WTC11 (cell line): ENCODE measurements around the gene NCKAP5L.

Source experiments
- IRF2 ChIP-seq: sonication (generic); formaldehyde crosslinking; IDR thresholded peaks from 2 replicates; pipeline ENCODE4 v1.8.0; 2022; ENCODE audit warnings: low read depth, missing genetic modification reagents, borderline replicate concordance
- MYBL2 ChIP-seq: sonication (generic); formaldehyde crosslinking; IDR thresholded peaks from 2 replicates; pipeline ENCODE4 v1.8.1; 2023; ENCODE audit warnings: mild to moderate bottlenecking, moderate library complexity, missing genetic modification reagents
- NFE2L1 ChIP-seq: sonication (generic); formaldehyde crosslinking; IDR thresholded peaks from 2 replicates; pipeline ENCODE4 v1.8.1; 2023; ENCODE audit warnings: missing genetic modification reagents
- NR1H2 ChIP-seq: sonication (generic); formaldehyde crosslinking; IDR thresholded peaks from 2 replicates; pipeline ENCODE4 v1.9.0; 2021; ENCODE audit warnings: mild to moderate bottlenecking, moderate library complexity, missing genetic modification reagents
- ZNF232 ChIP-seq: sonication (generic); formaldehyde crosslinking; IDR thresholded peaks from 2 replicates; pipeline ENCODE4 v1.8.0; 2022; ENCODE audit warnings: mild to moderate bottlenecking, missing genetic modification reagents
- ZNF263 ChIP-seq: sonication (generic); formaldehyde crosslinking; IDR thresholded peaks from 2 replicates; pipeline ENCODE4 v1.8.1; 2022; ENCODE audit warnings: low read depth, mild to moderate bottlenecking, moderate library complexity, missing genetic modification reagents
- ZNF671 ChIP-seq: fragments of 250-450 bp; sonication (Bioruptor Pico); IDR thresholded peaks from 2 replicates; pipeline ENCODE4 v1.8.0; 2021; ENCODE audit warnings: mild to moderate bottlenecking
- TF ChIP-seq, protein P1 (sequence below): fragments of 200-600 bp; IDR thresholded peaks from 2 replicates; pipeline ENCODE4 v1.8.0; 2022; ENCODE audit warnings: antibody characterized with exemption
- TF ChIP-seq, protein P2 (sequence below): sonication (generic); formaldehyde crosslinking; IDR thresholded peaks from 2 replicates; pipeline ENCODE4 v1.8.1; 2022; ENCODE audit warnings: missing genetic modification reagents, borderline replicate concordance
- TF ChIP-seq, protein P3 (sequence below): sonication (generic); formaldehyde crosslinking; conservative IDR thresholded peaks from 2 replicates; pipeline ENCODE4 v1.8.1; 2022; ENCODE audit warnings: mild to moderate bottlenecking, missing genetic modification reagents
- TF ChIP-seq, protein P4 (sequence below): fragments of 250-450 bp; sonication (Bioruptor Pico); IDR thresholded peaks from 2 replicates; pipeline ENCODE4 v1.9.0; 2021; ENCODE audit warnings: mild to moderate bottlenecking, borderline replicate concordance
- TF ChIP-seq, protein P5 (sequence below): sonication (generic); formaldehyde crosslinking; IDR thresholded peaks from 2 replicates; pipeline ENCODE4 v1.8.0; 2022; ENCODE audit warnings: mild to moderate bottlenecking, missing genetic modification reagents
- TF ChIP-seq, protein P6 (sequence below): sonication (generic); formaldehyde crosslinking; IDR thresholded peaks from 2 replicates; pipeline ENCODE4 v1.8.1; 2022; ENCODE audit warnings: mild to moderate bottlenecking, moderate library complexity, missing genetic modification reagents

DNA sequence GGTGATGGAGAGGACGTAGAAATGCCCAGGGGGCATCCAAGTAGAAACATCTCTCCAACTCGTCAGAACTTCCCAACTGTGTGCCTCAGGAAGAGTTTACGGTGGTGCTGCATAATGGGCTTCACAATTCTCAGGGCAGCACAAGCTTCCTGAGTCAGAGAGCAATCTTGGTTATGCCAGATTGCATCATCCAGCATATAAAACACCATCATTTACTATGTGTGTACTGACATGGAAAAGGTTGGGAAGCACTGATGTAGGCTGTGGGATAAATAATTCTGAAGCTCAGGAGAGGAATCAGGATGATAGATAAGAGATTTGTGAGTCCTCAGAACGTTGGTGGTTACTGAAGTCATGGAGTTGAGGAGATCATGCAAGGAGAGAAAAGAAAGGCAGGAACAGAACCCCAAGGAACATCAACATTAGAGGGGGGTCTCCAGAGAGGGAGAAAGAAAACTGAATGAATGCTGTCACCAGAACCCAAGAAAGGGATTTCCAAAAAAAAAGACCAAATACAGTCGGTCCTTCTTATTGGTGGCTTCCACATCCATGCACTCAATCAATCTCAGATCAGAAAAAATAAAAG is 4.7 kb upstream of the NCKAP5L start:
- TF ChIP-seq NFE2L1 (no peak), ZNF232 (no peak), NR1H2 (CRISPR knock-in tag) (no peak), ZNF671 (no peak), IRF2 (no peak), MYBL2 (CRISPR knock-in tag) (no peak), ZNF263 (CRISPR knock-in tag) (no peak)
- TF ChIP-seq, protein P1, sequence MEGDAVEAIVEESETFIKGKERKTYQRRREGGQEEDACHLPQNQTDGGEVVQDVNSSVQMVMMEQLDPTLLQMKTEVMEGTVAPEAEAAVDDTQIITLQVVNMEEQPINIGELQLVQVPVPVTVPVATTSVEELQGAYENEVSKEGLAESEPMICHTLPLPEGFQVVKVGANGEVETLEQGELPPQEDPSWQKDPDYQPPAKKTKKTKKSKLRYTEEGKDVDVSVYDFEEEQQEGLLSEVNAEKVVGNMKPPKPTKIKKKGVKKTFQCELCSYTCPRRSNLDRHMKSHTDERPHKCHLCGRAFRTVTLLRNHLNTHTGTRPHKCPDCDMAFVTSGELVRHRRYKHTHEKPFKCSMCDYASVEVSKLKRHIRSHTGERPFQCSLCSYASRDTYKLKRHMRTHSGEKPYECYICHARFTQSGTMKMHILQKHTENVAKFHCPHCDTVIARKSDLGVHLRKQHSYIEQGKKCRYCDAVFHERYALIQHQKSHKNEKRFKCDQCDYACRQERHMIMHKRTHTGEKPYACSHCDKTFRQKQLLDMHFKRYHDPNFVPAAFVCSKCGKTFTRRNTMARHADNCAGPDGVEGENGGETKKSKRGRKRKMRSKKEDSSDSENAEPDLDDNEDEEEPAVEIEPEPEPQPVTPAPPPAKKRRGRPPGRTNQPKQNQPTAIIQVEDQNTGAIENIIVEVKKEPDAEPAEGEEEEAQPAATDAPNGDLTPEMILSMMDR, result no peak
- TF ChIP-seq, protein P2, sequence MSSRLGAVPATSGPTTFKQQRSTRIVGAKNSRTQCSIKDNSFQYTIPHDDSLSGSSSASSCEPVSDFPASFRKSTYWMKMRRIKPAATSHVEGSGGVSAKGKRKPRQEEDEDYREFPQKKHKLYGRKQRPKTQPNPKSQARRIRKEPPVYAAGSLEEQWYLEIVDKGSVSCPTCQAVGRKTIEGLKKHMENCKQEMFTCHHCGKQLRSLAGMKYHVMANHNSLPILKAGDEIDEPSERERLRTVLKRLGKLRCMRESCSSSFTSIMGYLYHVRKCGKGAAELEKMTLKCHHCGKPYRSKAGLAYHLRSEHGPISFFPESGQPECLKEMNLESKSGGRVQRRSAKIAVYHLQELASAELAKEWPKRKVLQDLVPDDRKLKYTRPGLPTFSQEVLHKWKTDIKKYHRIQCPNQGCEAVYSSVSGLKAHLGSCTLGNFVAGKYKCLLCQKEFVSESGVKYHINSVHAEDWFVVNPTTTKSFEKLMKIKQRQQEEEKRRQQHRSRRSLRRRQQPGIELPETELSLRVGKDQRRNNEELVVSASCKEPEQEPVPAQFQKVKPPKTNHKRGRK (CRISPR knock-in tag), result no peak
- TF ChIP-seq, protein P3, sequence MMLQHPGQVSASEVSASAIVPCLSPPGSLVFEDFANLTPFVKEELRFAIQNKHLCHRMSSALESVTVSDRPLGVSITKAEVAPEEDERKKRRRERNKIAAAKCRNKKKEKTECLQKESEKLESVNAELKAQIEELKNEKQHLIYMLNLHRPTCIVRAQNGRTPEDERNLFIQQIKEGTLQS, result no peak
- TF ChIP-seq, protein P4, sequence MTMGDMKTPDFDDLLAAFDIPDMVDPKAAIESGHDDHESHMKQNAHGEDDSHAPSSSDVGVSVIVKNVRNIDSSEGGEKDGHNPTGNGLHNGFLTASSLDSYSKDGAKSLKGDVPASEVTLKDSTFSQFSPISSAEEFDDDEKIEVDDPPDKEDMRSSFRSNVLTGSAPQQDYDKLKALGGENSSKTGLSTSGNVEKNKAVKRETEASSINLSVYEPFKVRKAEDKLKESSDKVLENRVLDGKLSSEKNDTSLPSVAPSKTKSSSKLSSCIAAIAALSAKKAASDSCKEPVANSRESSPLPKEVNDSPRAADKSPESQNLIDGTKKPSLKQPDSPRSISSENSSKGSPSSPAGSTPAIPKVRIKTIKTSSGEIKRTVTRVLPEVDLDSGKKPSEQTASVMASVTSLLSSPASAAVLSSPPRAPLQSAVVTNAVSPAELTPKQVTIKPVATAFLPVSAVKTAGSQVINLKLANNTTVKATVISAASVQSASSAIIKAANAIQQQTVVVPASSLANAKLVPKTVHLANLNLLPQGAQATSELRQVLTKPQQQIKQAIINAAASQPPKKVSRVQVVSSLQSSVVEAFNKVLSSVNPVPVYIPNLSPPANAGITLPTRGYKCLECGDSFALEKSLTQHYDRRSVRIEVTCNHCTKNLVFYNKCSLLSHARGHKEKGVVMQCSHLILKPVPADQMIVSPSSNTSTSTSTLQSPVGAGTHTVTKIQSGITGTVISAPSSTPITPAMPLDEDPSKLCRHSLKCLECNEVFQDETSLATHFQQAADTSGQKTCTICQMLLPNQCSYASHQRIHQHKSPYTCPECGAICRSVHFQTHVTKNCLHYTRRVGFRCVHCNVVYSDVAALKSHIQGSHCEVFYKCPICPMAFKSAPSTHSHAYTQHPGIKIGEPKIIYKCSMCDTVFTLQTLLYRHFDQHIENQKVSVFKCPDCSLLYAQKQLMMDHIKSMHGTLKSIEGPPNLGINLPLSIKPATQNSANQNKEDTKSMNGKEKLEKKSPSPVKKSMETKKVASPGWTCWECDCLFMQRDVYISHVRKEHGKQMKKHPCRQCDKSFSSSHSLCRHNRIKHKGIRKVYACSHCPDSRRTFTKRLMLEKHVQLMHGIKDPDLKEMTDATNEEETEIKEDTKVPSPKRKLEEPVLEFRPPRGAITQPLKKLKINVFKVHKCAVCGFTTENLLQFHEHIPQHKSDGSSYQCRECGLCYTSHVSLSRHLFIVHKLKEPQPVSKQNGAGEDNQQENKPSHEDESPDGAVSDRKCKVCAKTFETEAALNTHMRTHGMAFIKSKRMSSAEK (CRISPR knock-in tag), result no peak
- TF ChIP-seq, protein P5, sequence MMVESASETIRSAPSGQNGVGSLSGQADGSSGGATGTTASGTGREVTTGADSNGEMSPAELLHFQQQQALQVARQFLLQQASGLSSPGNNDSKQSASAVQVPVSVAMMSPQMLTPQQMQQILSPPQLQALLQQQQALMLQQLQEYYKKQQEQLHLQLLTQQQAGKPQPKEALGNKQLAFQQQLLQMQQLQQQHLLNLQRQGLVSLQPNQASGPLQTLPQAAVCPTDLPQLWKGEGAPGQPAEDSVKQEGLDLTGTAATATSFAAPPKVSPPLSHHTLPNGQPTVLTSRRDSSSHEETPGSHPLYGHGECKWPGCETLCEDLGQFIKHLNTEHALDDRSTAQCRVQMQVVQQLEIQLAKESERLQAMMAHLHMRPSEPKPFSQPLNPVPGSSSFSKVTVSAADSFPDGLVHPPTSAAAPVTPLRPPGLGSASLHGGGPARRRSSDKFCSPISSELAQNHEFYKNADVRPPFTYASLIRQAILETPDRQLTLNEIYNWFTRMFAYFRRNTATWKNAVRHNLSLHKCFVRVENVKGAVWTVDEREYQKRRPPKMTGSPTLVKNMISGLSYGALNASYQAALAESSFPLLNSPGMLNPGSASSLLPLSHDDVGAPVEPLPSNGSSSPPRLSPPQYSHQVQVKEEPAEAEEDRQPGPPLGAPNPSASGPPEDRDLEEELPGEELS (CRISPR knock-in tag), result no peak
- TF ChIP-seq, protein P6, sequence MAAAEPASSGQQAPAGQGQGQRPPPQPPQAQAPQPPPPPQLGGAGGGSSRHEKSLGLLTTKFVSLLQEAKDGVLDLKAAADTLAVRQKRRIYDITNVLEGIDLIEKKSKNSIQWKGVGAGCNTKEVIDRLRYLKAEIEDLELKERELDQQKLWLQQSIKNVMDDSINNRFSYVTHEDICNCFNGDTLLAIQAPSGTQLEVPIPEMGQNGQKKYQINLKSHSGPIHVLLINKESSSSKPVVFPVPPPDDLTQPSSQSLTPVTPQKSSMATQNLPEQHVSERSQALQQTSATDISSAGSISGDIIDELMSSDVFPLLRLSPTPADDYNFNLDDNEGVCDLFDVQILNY (CRISPR knock-in tag), result no peak
